ENCODE data around the gene PAXX. TPM values are rescaled to one million over a fixed set of nuclear protein-coding genes. Genes with fewer than 3 reads are reported as not detected.
A peak's percentile ranks its signal among the peaks of the same experiment; 100 is the strongest.

The PAXX gene
- total and polyA plus RNA-seq, 9 of the 15 experiments (the other 6 are each of a cell fraction or from before 2014, with no cell fraction given): 1.2 to 175 (median 38.5) TPM

DNA sequence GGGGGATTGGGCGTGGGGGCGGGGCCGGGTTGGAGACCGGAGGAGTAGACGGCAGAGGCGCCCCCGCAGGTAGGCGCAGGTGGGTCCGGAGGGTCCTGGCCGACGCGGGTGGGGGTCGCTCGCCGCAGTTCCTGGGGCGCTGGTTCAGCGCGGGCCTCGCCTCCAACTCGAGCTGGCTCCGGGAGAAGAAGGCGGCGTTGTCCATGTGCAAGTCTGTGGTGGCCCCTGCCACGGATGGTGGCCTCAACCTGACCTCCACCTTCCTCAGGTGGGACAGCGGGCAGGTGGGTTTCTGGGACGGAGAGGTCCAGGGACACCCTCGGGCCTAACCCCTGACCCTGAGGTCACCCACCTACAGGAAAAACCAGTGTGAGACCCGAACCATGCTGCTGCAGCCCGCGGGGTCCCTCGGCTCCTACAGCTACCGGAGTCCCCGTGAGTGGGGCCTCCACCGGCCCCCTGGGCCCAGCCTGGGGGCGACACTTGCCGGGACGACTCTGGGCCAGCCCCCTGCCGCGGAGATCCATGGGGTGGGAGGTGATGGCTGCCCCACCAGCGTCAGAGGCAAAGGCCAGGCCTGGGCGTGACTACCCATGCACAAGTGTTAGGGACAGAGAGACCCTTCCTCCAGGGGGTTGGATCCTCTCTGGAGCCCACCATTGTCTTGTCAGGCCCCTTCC is 13.2 kb upstream of the PAXX start (continued):
- TF ChIP-seq BRCA1 (IDR thresholded peaks at IDR 0.05): no peak
- TF ChIP-seq BRCA1 (CRISPR knock-in tag; IDR thresholded peaks at IDR 0.05): no peak
- TF ChIP-seq STAT5B (CRISPR knock-in tag; IDR thresholded peaks at IDR 0.05): no peak
- TF ChIP-seq ATF7 (IDR thresholded peaks at IDR 0.05): no peak
- TF ChIP-seq, protein P1, sequence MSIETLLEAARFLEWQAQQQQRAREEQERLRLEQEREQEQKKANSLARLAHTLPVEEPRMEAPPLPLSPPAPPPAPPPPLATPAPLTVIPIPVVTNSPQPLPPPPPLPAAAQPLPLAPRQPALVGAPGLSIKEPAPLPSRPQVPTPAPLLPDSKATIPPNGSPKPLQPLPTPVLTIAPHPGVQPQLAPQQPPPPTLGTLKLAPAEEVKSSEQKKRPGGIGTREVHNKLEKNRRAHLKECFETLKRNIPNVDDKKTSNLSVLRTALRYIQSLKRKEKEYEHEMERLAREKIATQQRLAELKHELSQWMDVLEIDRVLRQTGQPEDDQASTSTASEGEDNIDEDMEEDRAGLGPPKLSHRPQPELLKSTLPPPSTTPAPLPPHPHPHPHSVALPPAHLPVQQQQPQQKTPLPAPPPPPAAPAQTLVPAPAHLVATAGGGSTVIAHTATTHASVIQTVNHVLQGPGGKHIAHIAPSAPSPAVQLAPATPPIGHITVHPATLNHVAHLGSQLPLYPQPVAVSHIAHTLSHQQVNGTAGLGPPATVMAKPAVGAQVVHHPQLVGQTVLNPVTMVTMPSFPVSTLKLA (conservative IDR thresholded peaks at IDR 0.05): no peak
- TF ChIP-seq ZNF224 (CRISPR knock-in tag; IDR thresholded peaks at IDR 0.05): no peak
- no peak for TF ChIP-seq ATF6 (CRISPR knock-in tag; IDR thresholded peaks at IDR 0.05)
- TF ChIP-seq E2F6 (IDR thresholded peaks at IDR 0.05; ENCODE audit: borderline replicate concordance in 1 of 2, extremely low read depth in 1 of 2, insufficient read depth in 1 of 2, insufficient read length in 1 of 2, low read depth in 1 of 2, low read length in 1 of 2, poor library complexity in 1 of 2, severe bottlenecking in 1 of 2): peak in 1 of 2 experiments; percentile 44
- no peak for TF ChIP-seq MCM7 (IDR thresholded peaks at IDR 0.05)
- no peak for TF ChIP-seq ZNF583 (CRISPR knock-in tag; IDR thresholded peaks at IDR 0.05)
- TF ChIP-seq SREBF2 (CRISPR knock-in tag; IDR thresholded peaks at IDR 0.05): no peak
- TF ChIP-seq HMGN3 (IDR thresholded peaks at IDR 0.05; ENCODE audit: borderline replicate concordance, extremely low read depth, insufficient read length, low read depth, low read length): no peak
- TF ChIP-seq PCBP1 (IDR thresholded peaks at IDR 0.05; ENCODE audit: low read depth, low read length, poor library complexity, severe bottlenecking): no peak
- TF ChIP-seq ZEB2 (IDR thresholded peaks at IDR 0.05): peak; percentile 65
- no peak for TF ChIP-seq SMARCA5 (IDR thresholded peaks at IDR 0.05)
- TF ChIP-seq ERF (CRISPR knock-in tag; IDR thresholded peaks at IDR 0.05): no peak
- no peak for TF ChIP-seq CBX1 (IDR thresholded peaks at IDR 0.05; ENCODE audit: low read depth)
- no peak for TF ChIP-seq NFRKB (IDR thresholded peaks at IDR 0.05; ENCODE audit: low read depth)
- TF ChIP-seq FIP1L1 (IDR thresholded peaks at IDR 0.05; ENCODE audit: low read depth, low read length, poor library complexity, severe bottlenecking): no peak
- TF ChIP-seq SMAD2 (IDR thresholded peaks at IDR 0.05; ENCODE audit: low read depth, low read length): no peak
- no peak for TF ChIP-seq ZNF444 (CRISPR knock-in tag; IDR thresholded peaks at IDR 0.05)
- TF ChIP-seq PATZ1 (CRISPR knock-in tag; IDR thresholded peaks at IDR 0.05; ENCODE audit: borderline replicate concordance): no peak
- no peak for TF ChIP-seq SMARCB1 (IDR thresholded peaks at IDR 0.05; ENCODE audit: insufficient read length, low read depth)
- TF ChIP-seq GABPB1 (CRISPR knock-in tag; IDR thresholded peaks at IDR 0.05): no peak

All from K562 (cell line).